ENCODE measurements around the gene RSPH4A.

DNA sequence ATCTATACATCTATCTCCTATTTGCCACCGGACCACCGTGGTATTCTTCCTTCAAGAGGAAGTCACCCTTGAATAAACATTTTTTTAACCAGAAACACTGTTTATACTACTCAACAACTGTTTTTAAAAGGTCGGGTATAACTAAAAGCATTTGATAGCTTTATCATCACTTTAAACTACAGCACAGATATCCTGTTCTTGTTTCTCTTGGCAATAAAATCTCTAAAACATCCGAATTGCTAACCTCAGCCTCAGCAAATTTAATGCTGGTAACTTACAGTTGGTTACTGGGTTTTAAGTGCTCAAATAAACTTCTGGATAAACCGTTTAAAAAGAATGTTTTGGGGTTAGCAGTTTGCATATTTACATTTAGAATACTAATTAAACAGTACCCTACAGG is 31.9 kb downstream of the RSPH4A start:
- TF ChIP-seq CTCF (IDR thresholded peaks at IDR 0.05) (no peak), POLR2A (IDR thresholded peaks at IDR 0.05) (no peak)
